Measurements from ENCODE around the gene BMP2K. TPM values are rescaled to one million over a fixed set of nuclear protein-coding genes. Genes with fewer than 3 reads are reported as not detected.

Gene BMP2K
- total RNA-seq, 2 donors from 2014 or later, result 43.6 to 52.6 TPM

GRCh38 chr4:78770091-78770642 is 6.0 kb upstream of the BMP2K start:
- TF ChIP-seq CTCF (IDR thresholded peaks at IDR 0.05), result no peak
- peak overlapping the region; percentile 16 to 63 for H3K27ac ChIP-seq
- no peak overlapping the region for H3K4me3 ChIP-seq
- H3K27me3 ChIP-seq, result no peaks in the 10 kb centered on the region
- DNase-seq (ENCODE audit: low spot score), result no peak
- peaks cover 0 to 24% of the 10 kb centered on the region in 2 donors for H3K4me1 ChIP-seq
- H3K36me3 ChIP-seq, result no peaks in the 10 kb centered on the region
- no peaks in the 10 kb centered on the region for H3K9me3 ChIP-seq

GRCh38 chr4:78772526-78773091 is 3.5 kb upstream of the BMP2K start:
- Histone ChIP-seq H3K27ac (peak overlapping the region in 1 of 2 donors; percentile 14), H3K9me3 (no peaks in the 10 kb centered on the region), H3K4me3 (no peak overlapping the region), H3K4me1 (peaks cover 0 to 12% of the 10 kb centered on the region in 2 donors), H3K27me3 (no peaks in the 10 kb centered on the region), H3K36me3 (no peaks in the 10 kb centered on the region)
- DNase-seq (ENCODE audit: low spot score), result no peak
- no peak for TF ChIP-seq CTCF (IDR thresholded peaks at IDR 0.05)

GRCh38 chr4:78774417-78774816 is 1.7 kb upstream of the BMP2K start:
- H3K4me3 ChIP-seq, result no peak overlapping the region

GRCh38 chr4:78775303-78776078 is 659 bp upstream of the BMP2K start:
- no peak for TF ChIP-seq CTCF (IDR thresholded peaks at IDR 0.05)
- H3K4me1 ChIP-seq, result peaks cover 0 to 27% of the 10 kb centered on the region in 2 donors
- peak; percentile 87 for DNase-seq (ENCODE audit: low spot score)
- no peaks in the 10 kb centered on the region for H3K9me3 ChIP-seq
- peak overlapping the region; percentile 98 to 100 for H3K27ac ChIP-seq
- H3K4me3 ChIP-seq, result peak overlapping the region; percentile 88 to 97
- H3K27me3 ChIP-seq, result no peaks in the 10 kb centered on the region
- no peaks in the 10 kb centered on the region for H3K36me3 ChIP-seq

More at GRCh38 chr4:78774417-78774816, 1.7 kb upstream of the BMP2K start:
- no peak for TF ChIP-seq CTCF (IDR thresholded peaks at IDR 0.05)
- peak overlapping the region; percentile 98 to 100 for H3K27ac ChIP-seq
- peaks cover 0 to 25% of the 10 kb centered on the region in 2 donors for H3K4me1 ChIP-seq
- no peaks in the 10 kb centered on the region for H3K9me3 ChIP-seq
- no peak for DNase-seq (ENCODE audit: low spot score)
- no peaks in the 10 kb centered on the region for H3K36me3 ChIP-seq
- H3K27me3 ChIP-seq, result no peaks in the 10 kb centered on the region

- peaks cover 0 to 37% of the 10 kb centered on the region in 2 donors for H3K4me1 ChIP-seq
- peak; percentile 74 for DNase-seq (ENCODE audit: low spot score)
Observed at GRCh38 chr4:78776729-78777575, 802 bp downstream of the BMP2K start.

More at GRCh38 chr4:78776729-78777575, 802 bp downstream of the BMP2K start:
- peak overlapping the region; percentile 98 to 100 for H3K27ac ChIP-seq
- H3K4me3 ChIP-seq, result peak overlapping the region; percentile 88 to 97
- no peaks in the 10 kb centered on the region for H3K36me3 ChIP-seq
- H3K27me3 ChIP-seq, result no peaks in the 10 kb centered on the region
- no peak for TF ChIP-seq CTCF (IDR thresholded peaks at IDR 0.05)
- no peaks in the 10 kb centered on the region for H3K9me3 ChIP-seq

Data from right atrium auricular region (tissue), 2 donors.